Ishikawa (cell line): ENCODE measurements around the gene AP1M2.

ENCODE experiments used
- TAF1 ChIP-seq: IDR thresholded peaks from 2 replicates; pipeline ENCODE4 v1.6.1; 2012; ENCODE audit warnings: low read depth, mild to moderate bottlenecking
- YY1 ChIP-seq: IDR thresholded peaks from 2 replicates; pipeline ENCODE4 v1.6.1; 2012; ENCODE audit warnings: low read depth

- TF ChIP-seq YY1, result no peak
- TF ChIP-seq TAF1, result no peak
Measured at GRCh38 chr19:10602330-10603083, 15.4 kb upstream of the AP1M2 start.
